Endothelial cell of umbilical vein (primary cell): ENCODE measurements around the gene IFI27. TPM values are rescaled to one million over a fixed set of nuclear protein-coding genes. Genes with fewer than 3 reads are reported as not detected.

Experiments
- BruUV-seq: library from RNA; stranded (reverse); fragments of 400-500 nt; replicated peaks from 2 replicates; lab custom pipeline; 2021; lab: Mats Ljungman, UMichigan
- CTCF ChIA-PET: fragments of 300-600, 350-600 bp; sonication (Branson Sonifier 250); formaldehyde crosslinking; loops from one replicate; lab custom pipeline; 2021; ENCODE audit warnings: antibody characterized with exemption, inconsistent platforms; lab: Charles Lee
- POLR2A ChIA-PET: fragments of 300-600, 350-600 bp; sonication (Branson Sonifier 250); formaldehyde crosslinking; loops from one replicate; lab custom pipeline; 2021; ENCODE audit warnings: antibody characterized with exemption, inconsistent platforms; lab: Charles Lee
- DNase-seq: peaks from one replicate; pipeline ENCODE4 v3.0.0-alpha.2; 2011; ENCODE audit warnings: low read depth, low spot score
- FAIRE-seq: peaks from 2 replicates; lab custom pipeline; 2011; peaks lifted over from hg19 to GRCh38; lab: Jason Lieb, UNC
- H2AFZ ChIP-seq: 2 replicates; pipeline ENCODE4 v1.6.0; 2012; ENCODE audit warnings: low read depth, low read length, control low read depth, inconsistent platforms
- H3K27ac ChIP-seq: 2 replicates; pipeline ENCODE4 v1.5.1; 2011; ENCODE audit warnings: low read depth, mild to moderate bottlenecking, control low read depth, low read length, moderate library complexity; ENCODE audit not compliant: insufficient read depth
- H3K27me3 ChIP-seq, 2 experiments: 2 replicates each; pipeline versions ENCODE4 v1.6.0 to v1.6.1; 2011; ENCODE audit warnings: low read length in 2 of 2, mixed read lengths in 1 of 2; ENCODE audit not compliant: control insufficient read depth in 2 of 2, insufficient read depth in 2 of 2
- H3K36me3 ChIP-seq, 2 experiments: 2 replicates in 1 of 2; 3 replicates in 1 of 2; pipeline ENCODE4 v1.5.1; 2011; ENCODE audit warnings: low read length in 2 of 2, mild to moderate bottlenecking in 1 of 2, moderate library complexity in 1 of 2; ENCODE audit not compliant: control insufficient read depth in 2 of 2, insufficient read depth in 2 of 2; ENCODE audit errors: extremely low read depth in 1 of 2
- H3K4me1 ChIP-seq: 3 replicates; pipeline ENCODE4 v1.5.1; 2011; ENCODE audit warnings: mild to moderate bottlenecking, low read length; ENCODE audit not compliant: control insufficient read depth, insufficient read depth; ENCODE audit errors: extremely low read depth
- H3K4me2 ChIP-seq: 2 replicates; pipeline ENCODE4 v1.6.1; 2011; ENCODE audit warnings: low read length, control low read depth, mixed read lengths; ENCODE audit not compliant: insufficient read depth
- H3K4me3 ChIP-seq, 3 experiments: fragments of 200-600 bp in 1 of 3; sonication (generic), shearing (Covaris generic) in 1 of 3; replicated peaks in 1 of 3; 2 replicates each; pipeline ENCODE4 v1.5.1; 2011 to 2016; ENCODE audit warnings: control low read depth in 3 of 3, low read length in 3 of 3, mild to moderate bottlenecking in 2 of 3, inconsistent platforms in 1 of 3, low read depth in 1 of 3, moderate library complexity in 1 of 3; ENCODE audit not compliant: insufficient read depth in 1 of 3
- H3K79me2 ChIP-seq: 2 replicates; pipeline ENCODE4 v1.6.0; 2012; ENCODE audit warnings: low read length, inconsistent platforms; ENCODE audit not compliant: control insufficient read depth, insufficient read depth
- H3K9ac ChIP-seq: replicated peaks from 2 replicates; pipeline ENCODE3; 2011; ENCODE audit warnings: low read length, control low read depth; ENCODE audit not compliant: insufficient read depth; ENCODE audit errors: extremely low read depth
- H3K9me1 ChIP-seq: replicated peaks from 3 replicates; pipeline ENCODE4 v1.6.0; 2011; ENCODE audit warnings: mild to moderate bottlenecking, low read length; ENCODE audit not compliant: control insufficient read depth, insufficient read depth; ENCODE audit errors: extremely low read depth
- H3K9me3 ChIP-seq: replicated peaks from 2 replicates; pipeline ENCODE4 v1.5.1; 2012; ENCODE audit warnings: low read length, inconsistent platforms; ENCODE audit not compliant: control insufficient read depth, insufficient read depth
- H4K20me1 ChIP-seq: replicated peaks from 2 replicates; pipeline ENCODE3; 2011; ENCODE audit warnings: mild to moderate bottlenecking, low read length; ENCODE audit not compliant: control insufficient read depth, insufficient read depth; ENCODE audit errors: extremely low read depth
- EZH2 ChIP-seq: IDR thresholded peaks from 2 replicates; pipeline ENCODE4 v1.6.1; 2012; ENCODE audit warnings: borderline replicate concordance, low read depth, mild to moderate bottlenecking, moderate library complexity, low read length, inconsistent platforms; ENCODE audit not compliant: severe bottlenecking
- FOS ChIP-seq: IDR thresholded peaks from 2 replicates; pipeline ENCODE4 v1.6.1; 2011; ENCODE audit warnings: mild to moderate bottlenecking, low read length, moderate library complexity, borderline replicate concordance; ENCODE audit not compliant: insufficient read depth
- GATA2 ChIP-seq: IDR thresholded peaks from 2 replicates; pipeline ENCODE4 v1.7.0; 2011; ENCODE audit warnings: low read depth, mild to moderate bottlenecking, moderate library complexity, mixed read lengths, low read length; ENCODE audit not compliant: insufficient read length, insufficient read depth
- JUN ChIP-seq: IDR thresholded peaks from 2 replicates; pipeline ENCODE4 v1.6.1; 2011; ENCODE audit warnings: borderline replicate concordance, low read depth; ENCODE audit not compliant: insufficient read length, insufficient read depth
- MYC ChIP-seq: IDR thresholded peaks from one replicate; pipeline ENCODE4 v1.6.1; 2011; ENCODE audit warnings: mild to moderate bottlenecking, low read depth, low read length
- POLR2A ChIP-seq: IDR thresholded peaks from 2 replicates; pipeline ENCODE4 v1.6.1; 2012; ENCODE audit warnings: low read depth, mild to moderate bottlenecking, control low read depth, low read length
- POLR2AphosphoS5 ChIP-seq: IDR thresholded peaks from 2 replicates; pipeline ENCODE4 v1.6.1; 2012; ENCODE audit warnings: low read depth, mild to moderate bottlenecking, control low read depth, low read length, moderate library complexity; ENCODE audit not compliant: insufficient read depth
- dilution Hi-C: fragments of 300-500 bp; cut with MboI; formaldehyde crosslinking; loops from one replicate; pipeline ENCODE4 v1.15.0; 2019; ENCODE audit warnings: low sequenced_read_pairs; ENCODE audit not compliant: extremely low pct_ligation_motif_present
- intact Hi-C: fragments of 100-400 bp; cut with micrococcal nuclease; formaldehyde crosslinking; loops from one replicate; pipeline ENCODE4 v1.10.0; 2022
- polyA plus RNA-seq, 4 experiments: library from polyadenylated mRNA; depleted of rRNA in 3 of 4; stranded (reverse) in 3 of 4; unstranded in 1 of 4; fragments of >200 nt; gene quantifications; 2 replicates each; pipeline versions ENCODE4 v1.2.1 to v1.2.3, GENCODE V29; 2011 to 2012; ENCODE audit warnings: missing spikeins in 1 of 4
- total RNA-seq: library from RNA; stranded (reverse); gene quantifications from 2 replicates; pipeline ENCODE4 v1.2.3, GENCODE V29; 2021
- TF ChIP-seq, protein P1 (sequence below): IDR thresholded peaks from 2 replicates; pipeline ENCODE4 v1.6.1; 2011; ENCODE audit not compliant: insufficient read depth, insufficient read length
- TF ChIP-seq, protein P2 (sequence below), 2 donors: IDR thresholded peaks; 1 replicate in 1 of 2; 2 replicates in 1 of 2; pipeline ENCODE4 v1.5.1; 2011; ENCODE audit warnings: low read length in 2 of 2, mild to moderate bottlenecking in 2 of 2, moderate library complexity in 2 of 2, control low read depth in 1 of 2, inconsistent platforms in 1 of 2, low read depth in 1 of 2; ENCODE audit not compliant: insufficient read depth in 1 of 2; ENCODE audit errors: extremely low read depth in 1 of 2

The IFI27 gene
- total and polyA plus RNA-seq, 2 donors (not counting 3 experiments of a cell fraction or from before 2014, with no cell fraction given), result 126 to 1,265 TPM

DNA sequence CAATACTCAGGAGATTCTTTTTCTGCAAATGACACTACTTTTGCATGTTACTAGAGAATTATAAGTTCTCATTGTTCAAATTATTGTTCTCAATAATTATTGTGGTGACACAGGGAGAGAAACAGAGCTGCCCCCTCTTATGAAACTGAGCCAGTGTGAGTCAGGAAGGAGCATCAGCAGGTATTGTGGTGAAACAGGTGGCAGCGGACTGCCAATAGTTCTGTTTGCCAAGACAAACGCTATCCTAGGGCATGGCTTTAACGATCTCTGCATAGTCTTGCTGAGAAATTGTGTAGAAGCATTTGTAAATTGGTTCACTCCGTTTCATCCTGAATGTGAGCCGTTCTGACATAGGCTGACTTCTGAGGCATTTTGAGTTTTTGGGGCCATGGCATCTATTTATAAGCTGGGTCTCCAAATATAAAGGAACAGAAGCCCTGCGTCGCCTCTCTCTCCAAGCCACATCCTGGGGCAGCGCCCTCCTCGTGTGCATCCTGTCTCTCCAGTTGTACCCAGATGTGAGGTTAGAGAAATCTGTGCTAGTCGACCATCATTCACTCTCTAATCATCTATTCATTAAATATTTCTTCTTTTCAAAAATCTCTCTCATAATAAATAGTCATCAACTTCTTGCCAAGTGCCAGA, 47.8 kb downstream of the IFI27 start:
- Histone ChIP-seq H3K9me1 (no peaks in the 10 kb centered on the region), H3K4me2 (no peak overlapping the region), H3K4me1 (no peaks in the 10 kb centered on the region), H3K27me3 (peaks cover 0 to 2% of the 10 kb centered on the region in 2 experiments), H3K36me3 (no peaks in the 10 kb centered on the region), H4K20me1 (no peaks in the 10 kb centered on the region), H3K27ac (no peak overlapping the region), H3K4me3 (no peak overlapping the region), H2AFZ (no peak overlapping the region), H3K9me3 (no peaks in the 10 kb centered on the region), H3K9ac (no peak overlapping the region), H3K79me2 (no peaks in the 10 kb centered on the region)
- CTCF ChIA-PET, result no interaction called here
- dilution Hi-C loops (no loop called here), intact Hi-C loops (no loop called here)
- TF ChIP-seq JUN, result no peak
- no peak for TF ChIP-seq POLR2A
- TF ChIP-seq POLR2AphosphoS5, result no peak
- TF ChIP-seq, protein P1, sequence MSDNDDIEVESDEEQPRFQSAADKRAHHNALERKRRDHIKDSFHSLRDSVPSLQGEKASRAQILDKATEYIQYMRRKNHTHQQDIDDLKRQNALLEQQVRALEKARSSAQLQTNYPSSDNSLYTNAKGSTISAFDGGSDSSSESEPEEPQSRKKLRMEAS, result no peak
- TF ChIP-seq GATA2, result no peak
- no peak for TF ChIP-seq MYC
- no peak for TF ChIP-seq EZH2
- TF ChIP-seq, protein P2, sequence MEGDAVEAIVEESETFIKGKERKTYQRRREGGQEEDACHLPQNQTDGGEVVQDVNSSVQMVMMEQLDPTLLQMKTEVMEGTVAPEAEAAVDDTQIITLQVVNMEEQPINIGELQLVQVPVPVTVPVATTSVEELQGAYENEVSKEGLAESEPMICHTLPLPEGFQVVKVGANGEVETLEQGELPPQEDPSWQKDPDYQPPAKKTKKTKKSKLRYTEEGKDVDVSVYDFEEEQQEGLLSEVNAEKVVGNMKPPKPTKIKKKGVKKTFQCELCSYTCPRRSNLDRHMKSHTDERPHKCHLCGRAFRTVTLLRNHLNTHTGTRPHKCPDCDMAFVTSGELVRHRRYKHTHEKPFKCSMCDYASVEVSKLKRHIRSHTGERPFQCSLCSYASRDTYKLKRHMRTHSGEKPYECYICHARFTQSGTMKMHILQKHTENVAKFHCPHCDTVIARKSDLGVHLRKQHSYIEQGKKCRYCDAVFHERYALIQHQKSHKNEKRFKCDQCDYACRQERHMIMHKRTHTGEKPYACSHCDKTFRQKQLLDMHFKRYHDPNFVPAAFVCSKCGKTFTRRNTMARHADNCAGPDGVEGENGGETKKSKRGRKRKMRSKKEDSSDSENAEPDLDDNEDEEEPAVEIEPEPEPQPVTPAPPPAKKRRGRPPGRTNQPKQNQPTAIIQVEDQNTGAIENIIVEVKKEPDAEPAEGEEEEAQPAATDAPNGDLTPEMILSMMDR (IDR thresholded peaks at IDR 0.05; ENCODE audit: extremely low read depth in 1 of 2, insufficient read depth in 1 of 2, low read depth in 1 of 2, low read length in 2 of 2), result no peak
- no peak for TF ChIP-seq FOS
- POLR2A ChIA-PET, result no interaction called here
- BruUV-seq, result no TSS peak
- DNase-seq (no peak), FAIRE-seq (no peak)
